ENCODE data around the gene SMIM24. TPM values are rescaled to one million over a fixed set of nuclear protein-coding genes. Genes with fewer than 3 reads are reported as not detected.

Gene SMIM24
- total RNA-seq, 1 experiment from 2014 or later: 0.89 TPM

- H3K36me3 ChIP-seq (ENCODE audit: insufficient read depth, low read length): no peaks in the 10 kb centered on the region
- peaks cover 19% of the 10 kb centered on the region for H3K4me1 ChIP-seq (ENCODE audit: low read length)
- H3K9me3 ChIP-seq (ENCODE audit: low read length): no peaks in the 10 kb centered on the region
- peak within 1 kb of the TSS; percentile 89 for H3K4me2 ChIP-seq (ENCODE audit: low read depth, low read length, poor library complexity, severe bottlenecking)
- no peaks in the 10 kb centered on the region for H3K9me2 ChIP-seq (replicated peaks; ENCODE audit: insufficient read depth, low read length)
- peak within 1 kb of the TSS; percentile 96 for H2AFZ ChIP-seq (ENCODE audit: low read length)
- peaks cover 11% of the 10 kb centered on the region; the same call in 1 of the 2 replicates for H4K20me1 ChIP-seq (ENCODE audit: insufficient read depth, low read depth, low read length)
- H3K27me3 ChIP-seq (ENCODE audit: low read length): no peaks in the 10 kb centered on the region
- peak within 1 kb of the TSS; percentile 88 for H3K4me3 ChIP-seq (ENCODE audit: low read length)
- H3K27ac ChIP-seq (ENCODE audit: low read length): peak within 1 kb of the TSS; percentile 79
- peaks cover 49% of the 10 kb centered on the region for H3K79me2 ChIP-seq (ENCODE audit: low read length)
- H3K9ac ChIP-seq (ENCODE audit: low read length): peak within 1 kb of the TSS; percentile 97
- DNase-seq: peak; percentile 100
These were observed 25.5 kb upstream of the SMIM24 start, which contains the start of gene FZR1 for GRCh38 chr19:3505598-3506383. Gene FZR1, plus strand, starts transcription at chr19:3506311. Its CDS starts 16,679 bp downstream, at chr19:3522990.

- Histone ChIP-seq H2AFZ (ENCODE audit: low read length) (no peak overlapping the region), H3K9ac (ENCODE audit: low read length) (peak overlapping the region; percentile 85), H3K79me2 (ENCODE audit: low read length) (peaks cover 46% of the 10 kb centered on the region), H3K36me3 (ENCODE audit: insufficient read depth, low read length) (no peaks in the 10 kb centered on the region), H3K27me3 (ENCODE audit: low read length) (no peaks in the 10 kb centered on the region), H4K20me1 (ENCODE audit: insufficient read depth, low read depth, low read length) (peaks cover 10% of the 10 kb centered on the region; the same call in 1 of the 2 replicates), H3K4me3 (ENCODE audit: low read length) (peak overlapping the region; percentile 76; the same call in 1 of the 2 replicates), H3K4me2 (ENCODE audit: low read depth, low read length, poor library complexity, severe bottlenecking) (peak overlapping the region; percentile 89), H3K9me2 (replicated peaks; ENCODE audit: insufficient read depth, low read length) (no peaks in the 10 kb centered on the region), H3K27ac (ENCODE audit: low read length) (no peak overlapping the region), H3K4me1 (ENCODE audit: low read length) (peaks cover 20% of the 10 kb centered on the region), H3K9me3 (ENCODE audit: low read length) (no peaks in the 10 kb centered on the region)
- DNase-seq: no peak
These were observed 24.4 kb upstream of the SMIM24 start for GRCh38 chr19:3504735-3505134.

GRCh38 chr19:3503036-3503572 is 22.8 kb upstream of the SMIM24 start:
- H3K4me2 ChIP-seq (ENCODE audit: low read depth, low read length, poor library complexity, severe bottlenecking): no peak overlapping the region
- peaks cover 43% of the 10 kb centered on the region for H3K79me2 ChIP-seq (ENCODE audit: low read length)

GRCh38 chr19:3501780-3502179 is 21.5 kb upstream of the SMIM24 start:
- H3K9me3 ChIP-seq (ENCODE audit: low read length): no peaks in the 10 kb centered on the region
- H3K4me1 ChIP-seq (ENCODE audit: low read length): peaks cover 19% of the 10 kb centered on the region
- no peaks in the 10 kb centered on the region for H3K9me2 ChIP-seq (replicated peaks; ENCODE audit: insufficient read depth, low read length)
- no peaks in the 10 kb centered on the region for H3K27me3 ChIP-seq (ENCODE audit: low read length)
- H2AFZ ChIP-seq (ENCODE audit: low read length): no peak overlapping the region
- H3K27ac ChIP-seq (ENCODE audit: low read length): no peak overlapping the region
- H4K20me1 ChIP-seq (ENCODE audit: insufficient read depth, low read depth, low read length): no peaks in the 10 kb centered on the region
- no peak overlapping the region for H3K4me2 ChIP-seq (ENCODE audit: low read depth, low read length, poor library complexity, severe bottlenecking)
- no peak for DNase-seq
- H3K4me3 ChIP-seq (ENCODE audit: low read length): no peak overlapping the region
- no peak overlapping the region for H3K9ac ChIP-seq (ENCODE audit: low read length)
- peaks cover 42% of the 10 kb centered on the region for H3K79me2 ChIP-seq (ENCODE audit: low read length)
- no peaks in the 10 kb centered on the region for H3K36me3 ChIP-seq (ENCODE audit: insufficient read depth, low read length)

More at GRCh38 chr19:3503036-3503572, 22.8 kb upstream of the SMIM24 start:
- peaks cover 5% of the 10 kb centered on the region; the same call in 1 of the 2 replicates for H4K20me1 ChIP-seq (ENCODE audit: insufficient read depth, low read depth, low read length)
- no peaks in the 10 kb centered on the region for H3K9me2 ChIP-seq (replicated peaks; ENCODE audit: insufficient read depth, low read length)
- peaks cover 28% of the 10 kb centered on the region for H3K4me1 ChIP-seq (ENCODE audit: low read length)
- H3K36me3 ChIP-seq (ENCODE audit: insufficient read depth, low read length): no peaks in the 10 kb centered on the region
- H3K4me3 ChIP-seq (ENCODE audit: low read length): no peak overlapping the region
- DNase-seq: no peak
- no peak overlapping the region for H3K9ac ChIP-seq (ENCODE audit: low read length)
- no peaks in the 10 kb centered on the region for H3K27me3 ChIP-seq (ENCODE audit: low read length)
- no peak overlapping the region for H3K27ac ChIP-seq (ENCODE audit: low read length)
- H3K9me3 ChIP-seq (ENCODE audit: low read length): no peaks in the 10 kb centered on the region
- no peak overlapping the region for H2AFZ ChIP-seq (ENCODE audit: low read length)

GRCh38 chr19:3500429-3501101 is 20.2 kb upstream of the SMIM24 start, which contains the start of gene DOHH:
Gene DOHH, minus strand, starts transcription at chr19:3500674. Its CDS starts 3,860 bp downstream, at chr19:3496814.
- Histone ChIP-seq H3K9me2 (replicated peaks; ENCODE audit: insufficient read depth, low read length) (no peaks in the 10 kb centered on the region), H3K4me3 (ENCODE audit: low read length) (peak within 1 kb of the TSS; percentile 97), H3K9me3 (ENCODE audit: low read length) (no peaks in the 10 kb centered on the region), H3K79me2 (ENCODE audit: low read length) (peaks cover 36% of the 10 kb centered on the region), H3K9ac (ENCODE audit: low read length) (peak within 1 kb of the TSS; percentile 93), H3K36me3 (ENCODE audit: insufficient read depth, low read length) (no peaks in the 10 kb centered on the region), H3K4me1 (ENCODE audit: low read length) (peaks cover 19% of the 10 kb centered on the region), H3K4me2 (ENCODE audit: low read depth, low read length, poor library complexity, severe bottlenecking) (peak within 1 kb of the TSS; percentile 91), H4K20me1 (ENCODE audit: insufficient read depth, low read depth, low read length) (no peaks in the 10 kb centered on the region), H3K27ac (ENCODE audit: low read length) (peak within 1 kb of the TSS; percentile 56), H3K27me3 (ENCODE audit: low read length) (no peaks in the 10 kb centered on the region), H2AFZ (ENCODE audit: low read length) (peak within 1 kb of the TSS; percentile 24; the same call in 1 of the 2 replicates)
- peak; percentile 99 for DNase-seq

- peaks cover 36% of the 10 kb centered on the region for H3K79me2 ChIP-seq (ENCODE audit: low read length)
- H3K4me1 ChIP-seq (ENCODE audit: low read length): peaks cover 13% of the 10 kb centered on the region
- no peaks in the 10 kb centered on the region for H3K36me3 ChIP-seq (ENCODE audit: insufficient read depth, low read length)
- H4K20me1 ChIP-seq (ENCODE audit: insufficient read depth, low read depth, low read length): no peaks in the 10 kb centered on the region
- no peaks in the 10 kb centered on the region for H3K27me3 ChIP-seq (ENCODE audit: low read length)
- peak overlapping the region; percentile 93 for H3K9ac ChIP-seq (ENCODE audit: low read length)
- DNase-seq: peak; percentile 56
- peak overlapping the region; percentile 24; the same call in 1 of the 2 replicates for H2AFZ ChIP-seq (ENCODE audit: low read length)
- no peak overlapping the region; the same call in 1 of the 2 replicates for H3K27ac ChIP-seq (ENCODE audit: low read length)
- no peaks in the 10 kb centered on the region for H3K9me3 ChIP-seq (ENCODE audit: low read length)
- peak overlapping the region; percentile 91 for H3K4me2 ChIP-seq (ENCODE audit: low read depth, low read length, poor library complexity, severe bottlenecking)
- peak overlapping the region; percentile 97 for H3K4me3 ChIP-seq (ENCODE audit: low read length)
- no peaks in the 10 kb centered on the region for H3K9me2 ChIP-seq (replicated peaks; ENCODE audit: insufficient read depth, low read length)
These were observed 19.6 kb upstream of the SMIM24 start for GRCh38 chr19:3499738-3500428.

GRCh38 chr19:3497757-3498520 is 17.6 kb upstream of the SMIM24 start:
- no peak overlapping the region for H3K27ac ChIP-seq (ENCODE audit: low read length)

More at GRCh38 chr19:3497757-3498520, 17.6 kb upstream of the SMIM24 start:
- Histone ChIP-seq H2AFZ (ENCODE audit: low read length) (no peak overlapping the region), H3K27me3 (ENCODE audit: low read length) (no peaks in the 10 kb centered on the region), H3K4me2 (ENCODE audit: low read depth, low read length, poor library complexity, severe bottlenecking) (no peak overlapping the region), H3K9me3 (ENCODE audit: low read length) (no peaks in the 10 kb centered on the region), H3K4me1 (ENCODE audit: low read length) (peaks cover 9% of the 10 kb centered on the region), H4K20me1 (ENCODE audit: insufficient read depth, low read depth, low read length) (no peaks in the 10 kb centered on the region), H3K4me3 (ENCODE audit: low read length) (no peak overlapping the region), H3K36me3 (ENCODE audit: insufficient read depth, low read length) (no peaks in the 10 kb centered on the region), H3K9me2 (replicated peaks; ENCODE audit: insufficient read depth, low read length) (no peaks in the 10 kb centered on the region), H3K79me2 (ENCODE audit: low read length) (peaks cover 33% of the 10 kb centered on the region), H3K9ac (ENCODE audit: low read length) (no peak overlapping the region)
- DNase-seq: no peak

Measured in Karpas-422 (cell line).